Stimulated activated CD4-positive, alpha-beta T cell treated with anti-CD3 and anti-CD28 coated beads, Interleukin-12 subunit alpha, Interleukin-12 subunit beta, amount 100 ng/mL, for 4 hours (primary cell): ENCODE results near the gene CRTC1.

ENCODE experiments used
- DNase-seq: peaks from one replicate; pipeline ENCODE4 v3.0.0-alpha.2; 2020

CRTC1 gene

DNA sequence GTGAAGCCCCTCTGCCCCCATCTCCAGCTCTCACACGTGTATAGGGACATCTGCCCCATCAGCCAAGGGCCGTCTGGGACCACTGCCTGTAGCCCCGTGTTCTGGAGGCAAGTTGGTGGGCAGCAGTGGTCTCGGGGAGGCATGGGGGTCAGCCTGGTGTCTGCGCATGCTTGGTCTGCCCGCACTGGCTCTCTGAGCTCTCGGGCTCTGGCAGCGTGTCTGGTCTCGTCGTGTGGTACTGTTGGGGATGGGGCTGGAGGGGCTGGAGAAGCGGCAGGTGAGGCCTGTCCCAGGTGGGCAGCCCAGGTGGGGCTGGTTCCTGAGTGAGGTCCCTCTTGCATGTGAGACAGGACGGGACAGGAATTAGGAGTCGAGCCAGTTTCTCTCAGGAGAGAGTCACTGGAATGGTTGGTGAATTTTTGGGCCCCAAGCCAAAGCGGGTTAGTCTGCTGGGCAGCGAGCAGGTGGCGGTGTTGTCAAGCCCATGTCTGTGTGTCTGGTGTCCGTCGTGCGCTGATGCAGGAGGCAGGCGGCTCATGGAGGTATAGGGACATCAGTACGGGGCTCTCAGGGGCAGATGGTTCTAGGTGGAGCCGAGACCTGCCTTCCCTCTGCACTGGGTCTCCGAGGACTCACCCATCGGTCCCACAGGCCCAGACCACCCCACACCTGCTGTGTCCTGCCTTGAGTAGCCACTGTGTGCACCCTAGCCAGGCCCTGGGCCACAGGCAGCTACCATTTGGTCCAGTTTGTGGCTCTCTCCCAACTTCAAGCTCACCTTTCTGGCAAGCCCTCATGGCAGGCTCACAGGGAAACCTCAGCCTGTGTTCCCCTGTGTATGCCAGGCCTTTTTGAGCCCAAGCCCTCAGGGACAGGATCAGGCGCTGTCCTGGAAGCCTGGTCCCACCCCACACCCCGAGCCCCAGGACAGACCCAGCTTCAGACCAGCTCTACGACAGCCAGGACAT lies 89.4 kb downstream of the CRTC1 start:
- no peak for DNase-seq

GRCh38 chr19:18773682-18774081 lies 90.2 kb downstream of the CRTC1 start:
- DNase-seq, result no peak

- no peak for DNase-seq
These were observed 90.6 kb downstream of the CRTC1 start for GRCh38 chr19:18774107-18774506.

DNA sequence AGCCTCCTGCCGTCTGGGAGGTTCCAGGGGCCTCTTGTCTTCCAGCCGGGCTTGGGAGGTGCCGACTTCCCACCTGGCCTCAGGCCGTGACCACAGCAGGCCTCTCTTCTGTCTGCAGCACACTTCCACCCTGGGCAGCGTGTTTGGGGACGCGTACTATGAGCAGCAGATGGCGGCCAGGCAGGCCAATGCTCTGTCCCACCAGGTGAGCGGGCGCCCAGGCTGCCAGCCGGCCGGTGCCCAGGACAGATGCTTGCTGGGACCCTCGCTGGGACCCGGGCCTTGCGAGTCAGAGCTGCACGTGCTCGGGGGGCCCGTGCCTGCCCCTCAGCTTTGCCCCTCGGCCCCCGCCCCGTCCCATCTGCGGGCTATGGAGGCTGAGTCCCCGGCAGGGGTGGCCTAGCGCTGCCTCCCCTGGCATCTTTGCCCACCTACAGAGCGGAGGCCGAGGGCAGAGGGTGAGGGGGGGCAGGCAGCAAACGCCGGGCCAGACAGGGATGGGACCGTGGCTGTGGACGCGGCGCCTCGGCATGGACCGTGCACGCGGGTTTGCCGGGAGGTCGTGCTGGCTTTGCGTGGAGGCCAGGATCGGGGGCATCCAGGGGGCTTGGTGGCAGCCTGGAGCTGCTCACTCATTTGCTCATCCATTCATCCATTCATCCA lies 91.4 kb downstream of the CRTC1 start:
- DNase-seq, result no peak

GRCh38 chr19:18775586-18776287 lies 92.3 kb downstream of the CRTC1 start:
- DNase-seq, result no peak

GRCh38 chr19:18776288-18776594 lies 92.8 kb downstream of the CRTC1 start:
- no peak for DNase-seq

GRCh38 chr19:18776736-18777135 lies 93.3 kb downstream of the CRTC1 start:
- DNase-seq, result no peak

DNA sequence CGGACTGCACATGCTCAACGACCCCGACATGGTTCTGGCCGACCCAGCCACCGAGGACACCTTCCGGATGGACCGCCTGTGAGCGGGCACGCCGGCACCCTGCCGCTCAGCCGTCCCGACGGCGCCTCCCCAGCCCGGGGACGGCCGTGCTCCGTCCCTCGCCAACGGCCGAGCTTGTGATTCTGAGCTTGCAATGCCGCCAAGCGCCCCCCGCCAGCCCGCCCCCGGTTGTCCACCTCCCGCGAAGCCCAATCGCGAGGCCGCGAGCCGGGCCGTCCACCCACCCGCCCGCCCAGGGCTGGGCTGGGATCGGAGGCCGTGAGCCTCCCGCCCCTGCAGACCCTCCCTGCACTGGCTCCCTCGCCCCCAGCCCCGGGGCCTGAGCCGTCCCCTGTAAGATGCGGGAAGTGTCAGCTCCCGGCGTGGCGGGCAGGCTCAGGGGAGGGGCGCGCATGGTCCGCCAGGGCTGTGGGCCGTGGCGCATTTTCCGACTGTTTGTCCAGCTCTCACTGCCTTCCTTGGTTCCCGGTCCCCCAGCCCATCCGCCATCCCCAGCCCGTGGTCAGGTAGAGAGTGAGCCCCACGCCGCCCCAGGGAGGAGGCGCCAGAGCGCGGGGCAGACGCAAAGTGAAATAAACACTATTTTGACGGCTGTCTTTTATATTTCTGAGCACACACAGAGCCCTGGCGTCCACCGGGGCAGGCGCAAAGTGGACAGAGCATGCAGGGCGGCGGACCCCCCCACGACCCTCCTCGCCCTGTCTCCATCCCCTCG lies 94.0 kb downstream of the CRTC1 start:
- no peak for DNase-seq

GRCh38 chr19:18778076-18778389 lies 94.6 kb downstream of the CRTC1 start:
- DNase-seq, result no peak

DNA sequence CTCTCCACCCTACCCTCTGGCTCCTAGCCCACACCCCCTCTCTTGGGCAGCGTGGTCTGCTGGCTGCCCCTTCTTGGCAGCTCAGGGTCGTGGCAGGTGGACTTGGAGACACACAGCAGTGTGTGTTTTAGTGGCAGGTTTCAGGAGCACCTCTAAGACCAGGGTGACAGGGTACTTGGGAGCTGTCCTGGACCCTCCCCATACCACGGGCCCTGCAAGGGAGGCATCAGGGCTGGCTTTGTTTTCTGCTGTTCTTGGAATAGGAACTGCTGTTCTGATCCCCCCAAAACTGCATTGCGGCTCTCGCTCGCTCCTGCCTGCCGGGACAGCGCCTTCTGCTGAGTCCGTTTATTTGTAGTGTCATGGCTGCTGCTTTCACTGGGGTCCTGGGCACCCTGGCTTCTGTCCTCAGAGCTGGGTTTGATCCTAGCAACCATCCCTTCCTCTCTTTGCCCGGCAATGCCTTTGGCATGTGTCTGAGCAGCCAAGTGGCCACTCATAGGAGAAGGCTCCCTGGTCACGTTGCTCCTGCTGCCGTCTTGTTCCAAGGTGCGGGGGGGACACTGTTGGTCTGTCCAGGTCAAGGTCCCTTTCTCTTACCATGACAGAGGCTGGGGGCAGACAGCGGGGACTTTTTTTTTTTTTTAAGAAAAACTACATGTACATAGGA lies 95.5 kb downstream of the CRTC1 start:
- no peak for DNase-seq

- no peak for DNase-seq
These were observed 96.6 kb downstream of the CRTC1 start for GRCh38 chr19:18780081-18780480.

GRCh38 chr19:18780631-18781030 lies 97.2 kb downstream of the CRTC1 start:
- no peak for DNase-seq

DNA sequence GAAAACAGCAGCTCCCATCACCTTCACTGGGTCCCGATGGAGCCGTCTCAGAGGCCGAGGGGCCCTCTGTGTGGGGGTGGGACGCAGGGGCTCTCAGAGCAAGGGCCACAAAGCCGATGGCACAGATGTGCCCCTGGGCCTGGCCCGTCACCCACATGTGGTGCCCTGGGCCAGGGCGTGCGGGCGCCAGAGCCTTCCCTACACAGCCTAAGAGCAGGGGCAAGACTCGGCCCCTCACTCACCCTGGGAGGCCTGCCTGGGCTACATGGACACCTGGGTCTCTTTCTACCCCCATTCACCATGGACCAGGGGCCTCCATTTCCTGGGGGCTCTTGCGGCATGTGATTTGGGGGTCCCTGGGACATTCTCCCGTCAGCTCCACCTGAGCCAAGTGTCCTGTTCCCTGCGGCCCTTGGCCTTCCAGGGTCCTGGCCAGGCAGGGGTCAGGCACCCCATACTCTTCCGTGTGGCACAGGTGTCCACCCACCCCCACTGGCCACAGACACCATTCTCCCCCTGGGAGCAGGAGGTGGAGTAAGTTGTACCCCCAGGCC lies 97.6 kb downstream of the CRTC1 start:
- no peak for DNase-seq

DNA sequence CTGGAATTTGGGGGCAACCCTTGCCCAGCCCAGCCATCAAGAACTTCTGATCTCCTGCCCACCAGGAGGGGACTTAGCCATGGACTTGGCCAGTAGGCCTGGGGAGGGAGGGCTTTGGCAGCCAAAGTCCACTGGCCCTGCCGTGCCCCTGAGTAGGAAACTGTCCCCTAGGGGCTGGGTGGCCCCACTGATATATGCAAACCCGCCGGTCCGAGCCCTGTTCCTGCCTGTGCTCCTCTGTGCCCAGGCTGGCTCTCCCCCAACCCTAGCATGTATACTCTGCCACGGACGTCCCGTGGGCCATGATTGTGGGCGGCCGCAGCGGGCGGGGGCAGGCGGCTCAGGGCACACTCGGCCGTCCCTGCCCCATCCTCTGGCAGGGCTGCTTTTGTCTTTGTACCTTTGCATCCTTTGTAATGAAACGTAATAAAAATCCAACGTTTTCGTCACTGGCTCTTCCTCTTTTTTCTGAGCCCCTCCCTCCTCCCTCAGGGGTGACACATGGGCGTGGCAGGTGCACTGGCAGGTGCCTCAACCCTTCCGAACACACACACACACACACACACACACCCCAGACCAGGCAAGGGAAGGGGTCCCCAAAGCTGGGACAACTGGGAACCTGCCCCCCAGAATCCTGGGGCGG lies 98.5 kb downstream of the CRTC1 start:
- DNase-seq, result no peak

DNA sequence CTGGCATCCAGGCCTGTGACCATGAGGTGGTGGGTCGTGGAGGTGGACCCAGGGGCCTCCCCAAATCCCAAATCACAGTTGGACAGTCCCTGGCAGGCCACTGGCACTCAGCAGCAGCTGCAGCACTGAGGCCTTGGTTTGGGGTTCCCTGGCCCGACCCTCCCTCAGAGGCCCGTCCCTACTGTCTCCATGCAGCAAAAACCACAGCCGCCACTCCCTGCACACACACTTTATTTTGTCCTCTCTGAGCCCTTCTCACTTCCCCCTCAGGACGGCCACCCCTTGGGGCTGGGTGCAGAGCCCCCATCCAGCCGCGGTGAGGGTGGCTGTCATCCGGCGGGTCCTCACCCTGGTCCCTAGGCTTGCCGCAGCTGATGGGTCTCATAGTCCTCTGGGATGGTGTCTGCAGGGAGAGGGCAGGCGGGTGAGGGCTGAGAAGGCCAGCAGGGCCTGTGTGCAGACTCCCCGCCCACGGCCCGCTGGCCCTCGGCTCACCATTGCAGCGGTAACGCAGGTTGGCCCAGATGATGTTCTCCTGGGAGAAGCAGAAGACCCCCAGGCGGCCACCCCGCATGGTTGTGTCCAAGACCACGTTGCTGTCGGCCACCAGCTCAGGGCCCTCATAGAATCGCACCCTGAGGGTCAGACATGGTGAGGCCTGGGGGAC lies 99.2 kb downstream of the CRTC1 start:
- no peak for DNase-seq

- DNase-seq, result no peak
These were observed 100.7 kb downstream of the CRTC1 start for GRCh38 chr19:18783958-18784785.

DNA sequence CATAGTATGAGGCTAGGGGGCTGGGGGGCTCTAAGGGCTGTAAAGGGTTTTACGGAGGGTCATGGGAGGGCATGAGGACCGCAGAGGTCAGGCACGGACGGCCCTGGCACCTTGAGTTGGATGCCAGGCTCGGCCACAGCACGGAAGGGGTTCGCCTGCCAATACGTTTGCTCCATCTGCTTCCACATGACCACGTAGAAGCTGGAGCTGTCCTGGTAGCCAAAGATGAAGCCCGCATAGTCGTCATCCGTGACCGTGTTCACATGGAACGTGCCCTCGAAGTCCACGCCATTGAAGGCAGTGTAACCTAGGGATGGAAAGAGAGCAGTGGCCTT lies 101.3 kb downstream of the CRTC1 start:
- DNase-seq, result no peak

GRCh38 chr19:18785179-18786124 lies 102.0 kb downstream of the CRTC1 start:
- DNase-seq, result peak; percentile 65
